ENCODE data around the gene ELMOD3.

- TF ChIP-seq CTCF (IDR thresholded peaks at IDR 0.05; ENCODE audit: low read length) (no peak), EZH2phosphoT487 (IDR thresholded peaks at IDR 0.05; ENCODE audit: low read length) (no peak)
These were observed 73.8 kb downstream of the ELMOD3 start for GRCh38 chr2:85428343-85428881.
